ENCODE results near the gene DSG4.

DSG4 gene

GRCh38 chr18:31441493-31441892 lies 64.9 kb downstream of the DSG4 start:
- Histone ChIP-seq H3K36me3 (ENCODE audit: control insufficient read depth in 4 of 4, insufficient read depth in 4 of 4, low read length in 3 of 4) (no peaks in the 10 kb centered on the region), H3K27ac (ENCODE audit: insufficient read depth in 1 of 2, low read depth in 1 of 2, low read length in 2 of 2, poor library complexity in 1 of 2, severe bottlenecking in 2 of 2) (no peak overlapping the region), H3K4me1 (ENCODE audit: control extremely low read depth in 1 of 4, control insufficient read depth in 4 of 4, insufficient read depth in 4 of 4, low read length in 3 of 4) (no peaks in the 10 kb centered on the region), H3K9me3 (ENCODE audit: control extremely low read depth in 1 of 5, control insufficient read depth in 4 of 5, insufficient read depth in 2 of 5, low read depth in 1 of 5, low read length in 4 of 5) (no peaks in the 10 kb centered on the region), H3K4me3 (ENCODE audit: control insufficient read depth in 1 of 7, extremely low read depth in 1 of 7, insufficient read depth in 4 of 7, low read depth in 2 of 7, low read length in 6 of 7) (no peak overlapping the region), H3K27me3 (replicated peaks in 2 of 5; ENCODE audit: control insufficient read depth in 4 of 5, insufficient read depth in 5 of 5, low read length in 4 of 5) (no peaks in the 10 kb centered on the region)
- WGBS (ENCODE audit: insufficient coverage): 80% methylated on average over 1 of the region's 4 CpGs
- ChIA-PET CTCF (interaction anchor here (1.6 kb wide), 1 partner anchor 15 kb away, joined by 3 read pairs; no protein-coding TSS in a partner anchor), POLR2A (no interaction called here)
- no peak for DNase-seq

- H3K4me3 ChIP-seq (ENCODE audit: control insufficient read depth in 1 of 7, extremely low read depth in 1 of 7, insufficient read depth in 4 of 7, low read depth in 2 of 7, low read length in 6 of 7): no peak overlapping the region
- H3K36me3 ChIP-seq (ENCODE audit: control insufficient read depth in 4 of 4, insufficient read depth in 4 of 4, low read length in 3 of 4): no peaks in the 10 kb centered on the region
- no peaks in the 10 kb centered on the region for H3K9me3 ChIP-seq (ENCODE audit: control extremely low read depth in 1 of 5, control insufficient read depth in 4 of 5, insufficient read depth in 2 of 5, low read depth in 1 of 5, low read length in 4 of 5)
- no peaks in the 10 kb centered on the region for H3K27me3 ChIP-seq (replicated peaks in 2 of 5; ENCODE audit: control insufficient read depth in 4 of 5, insufficient read depth in 5 of 5, low read length in 4 of 5)
- no peak for DNase-seq
- H3K4me1 ChIP-seq (ENCODE audit: control extremely low read depth in 1 of 4, control insufficient read depth in 4 of 4, insufficient read depth in 4 of 4, low read length in 3 of 4): no peaks in the 10 kb centered on the region
- CTCF ChIA-PET: no interaction called here
- WGBS (ENCODE audit: insufficient coverage): 100% methylated on average over 1 of the region's 2 CpGs
- H3K27ac ChIP-seq (ENCODE audit: insufficient read depth in 1 of 2, low read depth in 1 of 2, low read length in 2 of 2, poor library complexity in 1 of 2, severe bottlenecking in 2 of 2): no peak overlapping the region
- POLR2A ChIA-PET: no interaction called here
Observed at GRCh38 chr18:31444142-31444541, 67.6 kb downstream of the DSG4 start.

GRCh38 chr18:31445908-31446307 lies 69.3 kb downstream of the DSG4 start:
- Histone ChIP-seq H3K4me1 (ENCODE audit: control extremely low read depth in 1 of 4, control insufficient read depth in 4 of 4, insufficient read depth in 4 of 4, low read length in 3 of 4) (no peaks in the 10 kb centered on the region), H3K27me3 (replicated peaks in 2 of 5; ENCODE audit: control insufficient read depth in 4 of 5, insufficient read depth in 5 of 5, low read length in 4 of 5) (no peaks in the 10 kb centered on the region), H3K27ac (ENCODE audit: insufficient read depth in 1 of 2, low read depth in 1 of 2, low read length in 2 of 2, poor library complexity in 1 of 2, severe bottlenecking in 2 of 2) (no peak overlapping the region), H3K9me3 (ENCODE audit: control extremely low read depth in 1 of 5, control insufficient read depth in 4 of 5, insufficient read depth in 2 of 5, low read depth in 1 of 5, low read length in 4 of 5) (no peaks in the 10 kb centered on the region), H3K36me3 (ENCODE audit: control insufficient read depth in 4 of 4, insufficient read depth in 4 of 4, low read length in 3 of 4) (no peaks in the 10 kb centered on the region), H3K4me3 (ENCODE audit: control insufficient read depth in 1 of 7, extremely low read depth in 1 of 7, insufficient read depth in 4 of 7, low read depth in 2 of 7, low read length in 6 of 7) (no peak overlapping the region)
- CTCF ChIA-PET: no interaction called here
- no peak for DNase-seq
- POLR2A ChIA-PET: no interaction called here

- DNase-seq: no peak
- Histone ChIP-seq H3K27ac (ENCODE audit: insufficient read depth in 1 of 2, low read depth in 1 of 2, low read length in 2 of 2, poor library complexity in 1 of 2, severe bottlenecking in 2 of 2) (no peak overlapping the region), H3K9me3 (ENCODE audit: control extremely low read depth in 1 of 5, control insufficient read depth in 4 of 5, insufficient read depth in 2 of 5, low read depth in 1 of 5, low read length in 4 of 5) (no peaks in the 10 kb centered on the region), H3K36me3 (ENCODE audit: control insufficient read depth in 4 of 4, insufficient read depth in 4 of 4, low read length in 3 of 4) (no peaks in the 10 kb centered on the region), H3K4me1 (ENCODE audit: control extremely low read depth in 1 of 4, control insufficient read depth in 4 of 4, insufficient read depth in 4 of 4, low read length in 3 of 4) (no peaks in the 10 kb centered on the region), H3K4me3 (ENCODE audit: control insufficient read depth in 1 of 7, extremely low read depth in 1 of 7, insufficient read depth in 4 of 7, low read depth in 2 of 7, low read length in 6 of 7) (no peak overlapping the region), H3K27me3 (replicated peaks in 2 of 5; ENCODE audit: control insufficient read depth in 4 of 5, insufficient read depth in 5 of 5, low read length in 4 of 5) (no peaks in the 10 kb centered on the region)
- ChIA-PET POLR2A (no interaction called here), CTCF (interaction anchor here (1.0 kb wide), 1 partner anchor 10 kb away, joined by 3 read pairs; no protein-coding TSS in a partner anchor)
- no CpG with 5 or more reads among the region's 3 CpGs for WGBS (ENCODE audit: insufficient coverage)
Observed at GRCh38 chr18:31446854-31447253, 70.3 kb downstream of the DSG4 start.

- WGBS (ENCODE audit: insufficient coverage): 89% methylated on average over 7 of the region's 9 CpGs
- no peak within 1 kb of the TSS for H3K27ac ChIP-seq (ENCODE audit: insufficient read depth in 1 of 2, low read depth in 1 of 2, low read length in 2 of 2, poor library complexity in 1 of 2, severe bottlenecking in 2 of 2)
- no peaks in the 10 kb centered on the region for H3K36me3 ChIP-seq (ENCODE audit: control insufficient read depth in 4 of 4, insufficient read depth in 4 of 4, low read length in 3 of 4)
- H3K27me3 ChIP-seq (replicated peaks in 2 of 5; ENCODE audit: control insufficient read depth in 4 of 5, insufficient read depth in 5 of 5, low read length in 4 of 5): no peaks in the 10 kb centered on the region
- H3K4me3 ChIP-seq (ENCODE audit: control insufficient read depth in 1 of 7, extremely low read depth in 1 of 7, insufficient read depth in 4 of 7, low read depth in 2 of 7, low read length in 6 of 7): no peak within 1 kb of the TSS
- ChIA-PET POLR2A (no interaction called here), CTCF (no interaction called here)
- no peaks in the 10 kb centered on the region for H3K4me1 ChIP-seq (ENCODE audit: control extremely low read depth in 1 of 4, control insufficient read depth in 4 of 4, insufficient read depth in 4 of 4, low read length in 3 of 4)
- H3K9me3 ChIP-seq (ENCODE audit: control extremely low read depth in 1 of 5, control insufficient read depth in 4 of 5, insufficient read depth in 2 of 5, low read depth in 1 of 5, low read length in 4 of 5): no peaks in the 10 kb centered on the region
- DNase-seq: no peak
Observed at GRCh38 chr18:31447530-31448191, 71.1 kb downstream of the DSG4 start, which contains the start of gene DSG3. DSG3 (plus strand) TSS chr18:31447741; CDS start chr18:31447878, 137 bp downstream.

- DNase-seq: no peak
- no peaks in the 10 kb centered on the region for H3K9me3 ChIP-seq (ENCODE audit: control extremely low read depth in 1 of 5, control insufficient read depth in 4 of 5, insufficient read depth in 2 of 5, low read depth in 1 of 5, low read length in 4 of 5)
- H3K4me1 ChIP-seq (ENCODE audit: control extremely low read depth in 1 of 4, control insufficient read depth in 4 of 4, insufficient read depth in 4 of 4, low read length in 3 of 4): no peaks in the 10 kb centered on the region
- no peak overlapping the region for H3K4me3 ChIP-seq (ENCODE audit: control insufficient read depth in 1 of 7, extremely low read depth in 1 of 7, insufficient read depth in 4 of 7, low read depth in 2 of 7, low read length in 6 of 7)
- ChIA-PET CTCF (no interaction called here), POLR2A (no interaction called here)
- H3K36me3 ChIP-seq (ENCODE audit: control insufficient read depth in 4 of 4, insufficient read depth in 4 of 4, low read length in 3 of 4): no peaks in the 10 kb centered on the region
- no peak overlapping the region for H3K27ac ChIP-seq (ENCODE audit: insufficient read depth in 1 of 2, low read depth in 1 of 2, low read length in 2 of 2, poor library complexity in 1 of 2, severe bottlenecking in 2 of 2)
- no peaks in the 10 kb centered on the region for H3K27me3 ChIP-seq (replicated peaks in 2 of 5; ENCODE audit: control insufficient read depth in 4 of 5, insufficient read depth in 5 of 5, low read length in 4 of 5)
Observed at GRCh38 chr18:31450409-31450808, 73.8 kb downstream of the DSG4 start.

- Histone ChIP-seq H3K4me1 (ENCODE audit: control extremely low read depth in 1 of 4, control insufficient read depth in 4 of 4, insufficient read depth in 4 of 4, low read length in 3 of 4) (no peaks in the 10 kb centered on the region), H3K27ac (ENCODE audit: insufficient read depth in 1 of 2, low read depth in 1 of 2, low read length in 2 of 2, poor library complexity in 1 of 2, severe bottlenecking in 2 of 2) (no peak overlapping the region), H3K9me3 (ENCODE audit: control extremely low read depth in 1 of 5, control insufficient read depth in 4 of 5, insufficient read depth in 2 of 5, low read depth in 1 of 5, low read length in 4 of 5) (no peaks in the 10 kb centered on the region), H3K4me3 (ENCODE audit: control insufficient read depth in 1 of 7, extremely low read depth in 1 of 7, insufficient read depth in 4 of 7, low read depth in 2 of 7, low read length in 6 of 7) (no peak overlapping the region), H3K27me3 (replicated peaks in 2 of 5; ENCODE audit: control insufficient read depth in 4 of 5, insufficient read depth in 5 of 5, low read length in 4 of 5) (no peaks in the 10 kb centered on the region), H3K36me3 (ENCODE audit: control insufficient read depth in 4 of 4, insufficient read depth in 4 of 4, low read length in 3 of 4) (no peaks in the 10 kb centered on the region)
- WGBS (ENCODE audit: insufficient coverage): no CpG with 5 or more reads among the region's 1 CpG
- ChIA-PET POLR2A (no interaction called here), CTCF (no interaction called here)
- DNase-seq: no peak
Observed at GRCh38 chr18:31451625-31452024, 75.0 kb downstream of the DSG4 start.

Data from common myeloid progenitor, CD34-positive (primary cell).